B cell (primary cell): Measurements from ENCODE around the gene SERINC5.

ENCODE experiments used
- CTCF ChIP-seq: fragments of 200-600 bp; IDR thresholded peaks from one replicate; pipeline ENCODE4 v1.8.0; 2022; ENCODE audit warnings: antibody characterized with exemption, mild to moderate bottlenecking
- EZH2 ChIP-seq: IDR thresholded peaks from 2 replicates; pipeline ENCODE4 v1.6.1; 2012; ENCODE audit warnings: borderline replicate concordance, low read depth, mild to moderate bottlenecking, moderate library complexity, low read length; ENCODE audit not compliant: insufficient read depth, poor library complexity, severe bottlenecking

DNA sequence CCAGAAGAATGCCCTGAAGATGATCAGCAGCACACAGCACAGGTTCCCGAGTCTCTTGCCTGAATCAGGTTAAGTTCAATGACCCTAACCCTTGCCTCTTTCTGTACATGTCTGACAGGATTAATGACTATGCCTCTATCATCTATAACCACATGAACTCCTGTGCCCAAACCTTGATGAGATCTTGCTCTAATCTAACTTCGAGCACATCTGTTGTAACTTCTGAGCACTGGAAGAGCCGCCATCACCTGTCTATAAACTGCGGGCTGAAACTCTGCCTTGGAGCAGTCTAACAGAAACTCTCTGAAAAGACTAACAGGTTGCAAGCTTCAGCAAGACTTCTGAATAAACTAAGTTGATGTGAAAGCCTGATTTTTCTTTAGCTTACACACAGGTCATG is 44.5 kb downstream of the SERINC5 start:
- TF ChIP-seq CTCF (no peak), EZH2 (no peak)
